GM21381 (cell line): Measurements from ENCODE around the gene CLCA2.
"Not testable (repeated sequence)": the region's sequence is repeated elsewhere in the genome, so short reads cannot be mapped to it uniquely, and the experiment has no call there.

ENCODE experiments used
- ATAC-seq: cut with Tn5 transposase; IDR thresholded peaks from one replicate; pipeline ENCODE4 v1.9.1; 2021; ENCODE audit warnings: mild to moderate bottlenecking, moderate library complexity; ENCODE audit not compliant: unreplicated experiment

CLCA2 gene

DNA sequence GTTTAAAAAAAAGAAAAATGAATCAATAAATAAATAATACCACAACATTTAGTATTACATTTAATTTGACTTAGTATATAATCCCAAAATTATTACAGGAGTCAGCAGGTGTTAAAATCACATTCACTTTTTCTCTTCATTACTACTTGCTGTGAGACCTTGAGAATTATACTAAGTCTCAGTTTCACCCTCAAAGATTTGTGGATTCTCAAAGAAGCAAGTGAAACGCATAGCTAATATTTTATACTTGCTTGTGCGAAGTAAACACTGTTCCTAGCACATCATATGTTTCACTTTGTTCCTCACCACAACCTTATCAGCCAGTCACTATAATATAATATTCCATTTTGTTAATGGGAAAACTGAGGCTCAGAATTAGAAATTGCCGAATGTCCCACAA is 48.8 kb downstream of the CLCA2 start:
- ATAC-seq = no peak

DNA sequence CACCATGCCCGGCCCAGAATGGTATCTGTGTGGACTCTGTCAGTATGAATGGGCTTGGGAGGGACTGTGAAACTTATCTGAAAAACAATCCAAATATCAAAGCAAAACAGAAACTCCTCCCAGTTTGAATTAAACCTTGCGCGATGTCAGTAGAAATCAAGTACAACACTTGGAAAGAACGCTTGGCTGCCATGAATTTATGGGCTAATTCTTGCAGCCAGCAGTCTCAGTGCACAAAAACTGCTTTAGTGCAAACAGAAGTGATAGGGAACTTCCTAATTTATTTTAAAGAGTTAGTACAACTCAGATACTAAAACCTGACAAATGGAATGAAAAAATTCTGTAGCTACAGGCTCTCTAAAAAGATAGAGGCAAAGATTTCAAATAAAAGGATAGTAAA is 53.3 kb downstream of the CLCA2 start:
- no peak for ATAC-seq

DNA sequence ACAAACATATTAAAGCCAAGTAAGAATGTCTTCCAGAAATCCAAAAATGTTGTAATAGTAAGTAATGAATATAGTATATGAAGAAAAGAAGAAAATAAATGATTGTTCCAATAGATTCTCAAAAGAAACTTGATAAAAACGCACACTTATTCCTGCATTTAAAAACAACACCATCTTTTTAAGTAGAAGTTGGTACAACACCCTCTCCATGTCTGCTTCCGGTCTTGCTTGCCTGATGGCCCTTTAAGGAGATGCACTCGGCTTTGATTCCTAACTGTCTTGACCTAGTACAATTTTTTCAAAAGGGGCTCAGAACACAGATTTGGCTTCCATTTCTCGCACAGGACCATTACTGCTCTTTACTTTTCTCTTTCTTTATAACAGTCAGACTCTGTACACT is 53.7 kb downstream of the CLCA2 start:
- ATAC-seq = no peak

GRCh38 chr1:86478416-86479156 is 54.6 kb downstream of the CLCA2 start:
- ATAC-seq = no peak

GRCh38 chr1:86481966-86482365 is 58.0 kb downstream of the CLCA2 start:
- no peak for ATAC-seq

DNA sequence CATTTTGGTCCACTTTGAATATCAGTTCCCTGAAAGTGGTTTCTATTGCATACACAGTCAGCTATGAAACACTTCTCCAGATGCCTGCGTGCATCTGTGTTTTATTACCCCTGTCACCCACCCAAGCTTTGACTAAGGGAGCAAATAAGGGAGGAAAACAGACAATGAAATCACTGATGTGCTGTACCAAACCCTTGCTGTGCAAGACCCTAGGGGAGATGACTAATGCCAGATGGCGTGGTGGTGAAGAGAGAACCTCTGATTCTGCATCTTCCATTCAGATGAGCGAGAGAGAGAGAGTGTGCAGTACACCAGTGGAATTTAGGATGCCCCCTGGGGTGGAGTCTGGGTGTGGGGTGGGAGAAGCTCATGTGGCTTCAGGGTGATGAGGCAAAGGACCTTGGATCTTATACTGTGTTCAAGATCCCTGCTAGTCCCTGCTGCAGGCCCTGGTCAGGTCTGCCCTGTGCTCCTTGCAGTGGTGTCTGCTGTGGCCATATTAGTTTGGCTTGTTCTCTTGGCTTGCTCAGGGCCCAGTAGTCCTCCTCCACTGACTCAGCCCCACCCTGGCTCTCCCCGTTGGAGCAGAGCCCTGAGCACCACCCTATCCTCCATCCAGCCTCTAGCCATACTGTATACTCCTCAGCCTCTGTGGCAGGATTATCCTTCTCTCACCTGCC is 63.3 kb downstream of the CLCA2 start:
- ATAC-seq = no peak

- ATAC-seq = no peak
These were observed 63.8 kb downstream of the CLCA2 start for GRCh38 chr1:86487811-86488141.

- ATAC-seq = no peak
These were observed 65.4 kb downstream of the CLCA2 start for GRCh38 chr1:86489242-86489878.

DNA sequence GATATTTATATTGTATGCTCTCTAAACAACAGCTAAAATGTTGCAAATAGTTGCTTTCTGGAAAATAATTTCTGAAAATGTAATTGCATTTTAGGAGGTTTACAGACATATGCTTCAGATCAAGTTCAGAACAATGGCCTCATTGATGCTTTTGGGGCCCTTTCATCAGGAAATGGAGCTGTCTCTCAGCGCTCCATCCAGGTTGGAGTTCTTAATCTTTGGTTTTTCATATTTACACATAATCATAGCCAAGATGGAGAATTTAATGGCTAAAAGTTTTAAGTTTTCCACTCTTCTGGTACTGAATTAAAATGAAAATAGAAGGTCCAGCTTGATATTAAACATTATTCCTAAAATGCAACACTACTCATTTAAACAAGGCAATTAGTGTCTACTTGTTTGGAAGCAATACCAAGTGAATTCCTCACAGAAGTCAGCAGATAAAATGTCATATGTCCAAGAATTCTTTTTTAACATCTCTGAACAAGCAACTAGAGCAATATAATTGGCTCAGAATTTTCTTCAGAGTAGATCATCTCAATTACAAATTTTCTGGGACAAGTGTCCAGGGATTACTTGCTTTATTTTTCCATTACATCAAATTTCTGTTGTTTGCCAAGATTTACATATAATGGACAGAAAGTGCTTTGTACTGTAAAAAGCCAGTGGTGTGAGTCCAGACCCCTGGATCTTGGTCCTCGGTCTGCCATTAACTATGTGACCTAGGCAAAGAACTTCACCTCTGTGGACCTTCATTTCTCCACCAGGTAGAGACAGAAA is 67.4 kb downstream of the CLCA2 start:
- ATAC-seq = no peak

- ATAC-seq = no peak
These were observed 74.3 kb downstream of the CLCA2 start for GRCh38 chr1:86498281-86498680.

DNA sequence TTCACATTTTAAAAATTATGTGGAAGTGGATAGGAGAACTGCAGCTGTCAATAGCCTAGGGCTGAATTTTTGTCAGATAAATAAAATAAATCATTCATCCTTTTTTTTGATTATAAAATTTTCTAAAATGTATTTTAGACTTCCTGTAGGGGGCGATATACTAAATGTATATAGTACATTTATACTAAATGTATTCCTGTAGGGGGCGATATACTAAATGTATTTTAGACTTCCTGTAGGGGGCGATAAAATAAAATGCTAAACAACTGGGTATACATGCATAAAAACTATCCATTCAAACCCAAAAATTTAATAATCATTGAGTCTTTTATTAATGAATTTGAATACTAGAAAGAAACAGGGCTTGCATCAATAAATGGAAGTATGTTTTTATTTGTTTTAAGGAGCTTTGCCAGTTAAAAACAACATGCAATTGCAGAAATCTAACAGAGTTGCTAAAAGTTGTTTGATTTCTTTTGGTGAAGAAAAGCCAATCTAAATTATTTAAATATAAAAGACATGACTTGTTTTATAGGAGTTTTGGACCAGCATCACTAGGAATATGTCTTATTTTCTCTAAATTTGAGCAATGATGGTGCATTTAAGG is 76.1 kb downstream of the CLCA2 start:
- ATAC-seq = peak; percentile 50

- no peak for ATAC-seq
These were observed 76.7 kb downstream of the CLCA2 start for GRCh38 chr1:86500714-86501113.

GRCh38 chr1:86502125-86502646 is 78.2 kb downstream of the CLCA2 start:
- not testable (repeated sequence) for ATAC-seq

- no peak for ATAC-seq
These were observed 78.9 kb downstream of the CLCA2 start for GRCh38 chr1:86502721-86503405.

DNA sequence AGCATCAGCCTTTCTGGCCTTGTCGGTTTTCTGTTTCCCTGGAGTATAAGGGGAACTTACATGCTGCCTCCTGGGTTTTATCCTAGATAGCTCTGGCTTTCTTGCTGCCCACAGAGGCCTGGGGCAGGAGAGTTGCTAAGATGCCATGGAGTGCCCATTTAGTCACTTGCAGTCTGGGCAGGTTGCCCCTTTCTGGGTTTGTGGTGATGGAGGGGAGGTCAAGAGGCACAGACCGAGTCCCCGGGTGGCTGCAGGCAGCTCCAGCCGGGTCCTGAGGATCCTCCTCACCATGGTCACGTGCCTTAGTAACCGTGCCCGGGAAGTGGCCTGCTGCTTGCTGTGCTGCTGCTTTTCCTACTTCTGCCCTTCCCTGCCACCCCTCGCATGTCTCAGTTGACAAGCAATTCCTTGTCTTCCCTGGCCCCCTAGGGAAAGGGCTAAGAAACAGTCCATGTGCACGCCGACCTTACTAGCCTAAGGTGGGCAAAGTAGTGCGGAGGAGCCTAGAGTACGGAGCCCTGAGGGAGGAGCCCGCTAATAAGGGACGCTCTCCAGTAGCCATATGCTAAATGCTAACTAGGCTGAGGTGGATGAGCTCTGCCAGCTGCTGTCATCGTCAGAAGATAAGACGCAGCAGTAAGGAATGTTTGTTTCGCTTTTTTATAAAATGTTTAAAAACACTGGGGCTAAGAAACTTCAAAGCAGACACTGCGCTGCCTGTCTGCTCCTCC is 79.6 kb downstream of the CLCA2 start:
- ATAC-seq = no peak

- ATAC-seq = no peak
These were observed 80.1 kb downstream of the CLCA2 start for GRCh38 chr1:86504137-86504479.

- no peak for ATAC-seq
These were observed 81.1 kb downstream of the CLCA2 start for GRCh38 chr1:86504895-86505563.

- no peak for ATAC-seq
These were observed 81.6 kb downstream of the CLCA2 start for GRCh38 chr1:86505564-86505902.
